Activated CD8-positive, alpha-beta memory T cell treated with anti-CD3 and anti-CD28 coated beads, Interleukin-2, amount 50 U/mL, for 4 hours (primary cell): ENCODE data around the gene CPNE6.
A peak's percentile ranks its signal among the peaks of the same experiment; 100 is the strongest.

Source experiments
- DNase-seq: peaks from one replicate; pipeline ENCODE4 v3.0.0-alpha.2; 2020

Gene CPNE6

GRCh38 chr14:24106672-24107271 lies 35.4 kb downstream of the CPNE6 start:
- no peak for DNase-seq

- DNase-seq: no peak
Measured at GRCh38 chr14:24108336-24108874, 37.0 kb downstream of the CPNE6 start.

- DNase-seq: no peak
Measured at GRCh38 chr14:24110060-24110459, 38.7 kb downstream of the CPNE6 start.

- DNase-seq: no peak
Measured at GRCh38 chr14:24110523-24110922, 39.2 kb downstream of the CPNE6 start.

- no peak for DNase-seq
Measured at GRCh38 chr14:24113379-24113800, 42.0 kb downstream of the CPNE6 start.

GRCh38 chr14:24113801-24114531 lies 42.6 kb downstream of the CPNE6 start:
- peak; percentile 66 for DNase-seq

GRCh38 chr14:24114532-24115421 lies 43.4 kb downstream of the CPNE6 start, which contains the start of the genes DCAF11 and NRL:
Gene DCAF11, plus strand, starts transcription at chr14:24114777. Its CDS starts 818 bp downstream, at chr14:24115595.
Gene NRL, minus strand, starts transcription at chr14:24114949. Its CDS starts 32,101 bp downstream, at chr14:24082848.
- DNase-seq: peak; percentile 98

- DNase-seq: no peak
Measured at GRCh38 chr14:24115422-24116127, 44.2 kb downstream of the CPNE6 start.

GRCh38 chr14:24116128-24116814 lies 44.9 kb downstream of the CPNE6 start:
- DNase-seq: no peak

- no peak for DNase-seq
Measured at GRCh38 chr14:24117179-24117578, 45.8 kb downstream of the CPNE6 start.

GRCh38 chr14:24119691-24120090 lies 48.3 kb downstream of the CPNE6 start:
- DNase-seq: no peak

GRCh38 chr14:24121210-24121609 lies 49.8 kb downstream of the CPNE6 start:
- no peak for DNase-seq

- no peak for DNase-seq
Measured at GRCh38 chr14:24122416-24122815, 51.1 kb downstream of the CPNE6 start.

- DNase-seq: no peak
Measured at GRCh38 chr14:24122898-24123297, 51.5 kb downstream of the CPNE6 start.

GRCh38 chr14:24123424-24124417 lies 52.4 kb downstream of the CPNE6 start:
- DNase-seq: no peak

- no peak for DNase-seq
Measured at GRCh38 chr14:24126939-24127338, 55.6 kb downstream of the CPNE6 start.

GRCh38 chr14:24127673-24128072 lies 56.3 kb downstream of the CPNE6 start:
- no peak for DNase-seq
